Islet precursor cell (in vitro differentiated cells): ENCODE data around the gene GNRHR.

ENCODE experiments used
- DNase-seq: peaks from one replicate; pipeline ENCODE4 v3.0.0-alpha.2; 2018

The GNRHR gene

DNA sequence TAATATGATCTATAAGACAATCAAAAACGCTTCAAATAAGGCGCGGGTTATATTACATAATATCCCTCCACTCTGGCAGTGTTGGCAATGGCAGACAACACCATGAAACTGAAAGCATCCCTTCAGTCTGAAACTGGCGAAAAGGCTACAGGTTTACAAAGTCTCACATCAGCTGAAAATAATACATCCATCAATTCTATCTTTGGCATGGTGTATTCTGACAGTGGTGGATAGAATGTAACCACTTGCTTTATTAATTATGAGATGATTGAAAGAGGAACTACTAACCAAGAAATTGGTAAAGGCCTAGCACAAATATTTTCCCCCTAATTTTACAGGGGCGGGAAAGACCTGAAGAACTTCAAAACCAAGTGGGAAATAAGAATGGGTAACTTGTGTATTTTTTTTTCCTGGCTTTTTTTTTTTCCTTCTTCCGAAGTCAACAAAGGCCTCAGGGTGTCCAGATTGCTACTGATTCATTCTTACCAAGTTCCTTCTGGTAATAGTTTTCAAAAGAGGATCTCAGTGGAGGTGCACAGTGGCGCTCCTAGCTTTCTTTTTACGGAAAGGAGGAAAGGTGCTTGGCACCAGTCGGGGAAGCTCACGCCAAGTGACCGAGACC lies 54.0 kb downstream of the GNRHR start:
- DNase-seq, result no peak

- no peak for DNase-seq
Observed at GRCh38 chr4:67699603-67700002, 54.6 kb downstream of the GNRHR start.

GRCh38 chr4:67697860-67698687 lies 56.1 kb downstream of the GNRHR start:
- no peak for DNase-seq

- DNase-seq, result no peak
Observed at GRCh38 chr4:67696061-67696460, 58.1 kb downstream of the GNRHR start.

- no peak for DNase-seq
Observed at GRCh38 chr4:67694662-67695061, 59.5 kb downstream of the GNRHR start.

- DNase-seq, result no peak
Observed at GRCh38 chr4:67691328-67691727, 62.9 kb downstream of the GNRHR start.
